GM12891 (cell line): Measurements from ENCODE around the gene ZNF512.

Source experiments
- DNase-seq: peaks from one replicate; pipeline ENCODE4 v3.0.0; 2011; ENCODE audit warnings: low spot score; ENCODE audit not compliant: insufficient read length
- FAIRE-seq: peaks from 2 replicates; lab custom pipeline; 2011; peaks lifted over from hg19 to GRCh38; lab: Jason Lieb, UNC
- PAX5 ChIP-seq: IDR thresholded peaks from 2 replicates; pipeline ENCODE4 v1.6.1; 2011; ENCODE audit warnings: low read length, moderate library complexity, mild to moderate bottlenecking; ENCODE audit not compliant: insufficient read depth, severe bottlenecking
- POLR2A ChIP-seq: IDR thresholded peaks from 2 replicates; pipeline ENCODE4 v1.6.1; 2011; ENCODE audit warnings: low read depth, low read length, control low read depth
- POLR2AphosphoS5 ChIP-seq: IDR thresholded peaks from 2 replicates; pipeline ENCODE4 v1.6.1; 2011; ENCODE audit warnings: low read depth, low read length, control low read depth
- POU2F2 ChIP-seq: IDR thresholded peaks from 2 replicates; pipeline ENCODE4 v1.6.1; 2011; ENCODE audit warnings: low read depth, mild to moderate bottlenecking, control low read depth, low read length, moderate library complexity
- SPI1 ChIP-seq: IDR thresholded peaks from 2 replicates; pipeline ENCODE4 v1.6.1; 2011; ENCODE audit warnings: low read depth, low read length, control low read depth
- TAF1 ChIP-seq: IDR thresholded peaks from 2 replicates; pipeline ENCODE4 v1.6.1; 2011; ENCODE audit warnings: low read depth, low read length, control low read depth

ZNF512 gene

DNA sequence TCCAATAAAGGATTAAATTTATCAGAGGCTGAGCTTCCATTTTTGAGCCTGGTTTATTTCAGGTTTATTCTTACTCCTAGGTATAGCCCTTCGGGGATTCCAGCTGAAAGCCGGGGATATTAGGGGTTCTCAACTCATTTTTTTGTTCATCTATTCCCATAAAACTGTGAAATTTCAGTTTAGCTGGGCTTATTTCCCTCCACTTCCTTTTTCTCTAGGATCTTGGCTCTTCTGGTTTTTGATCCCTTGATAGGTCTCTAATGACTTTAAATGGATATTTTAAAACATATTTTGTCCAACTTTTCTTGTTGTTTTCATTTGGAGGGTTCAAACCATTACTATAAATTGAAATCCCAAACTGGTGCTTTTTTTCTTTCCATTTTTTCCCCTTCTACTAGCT, 23.6 kb upstream of the ZNF512 start:
- no peak for DNase-seq
- TF ChIP-seq POU2F2 (no peak), SPI1 (no peak), TAF1 (no peak), POLR2AphosphoS5 (no peak), PAX5 (no peak), POLR2A (no peak)
- FAIRE-seq = no peak

DNA sequence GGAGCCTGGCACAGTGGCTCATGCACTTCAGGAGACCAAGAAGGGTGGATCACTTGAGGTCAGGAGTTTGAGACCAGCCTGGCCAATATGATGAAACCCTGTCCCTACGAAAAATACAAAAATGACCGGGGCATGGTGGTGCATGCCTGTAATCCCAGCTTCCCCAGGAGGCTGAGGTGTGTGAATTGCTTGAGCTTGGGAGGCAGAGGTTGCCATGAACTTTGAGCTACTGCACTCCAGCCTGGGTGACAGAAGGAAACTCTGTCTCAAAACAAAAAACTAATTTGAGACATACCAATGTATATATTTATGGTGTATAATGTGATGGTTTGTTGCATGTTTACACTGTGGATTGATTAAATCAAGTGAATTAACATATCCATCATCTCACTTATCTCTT, 21.8 kb upstream of the ZNF512 start:
- no peak for TF ChIP-seq POLR2A
- TF ChIP-seq PAX5 = no peak
- no peak for TF ChIP-seq SPI1
- no peak for TF ChIP-seq POU2F2
- no peak for TF ChIP-seq POLR2AphosphoS5
- no peak for TF ChIP-seq TAF1
- no peak for FAIRE-seq
- no peak for DNase-seq

DNA sequence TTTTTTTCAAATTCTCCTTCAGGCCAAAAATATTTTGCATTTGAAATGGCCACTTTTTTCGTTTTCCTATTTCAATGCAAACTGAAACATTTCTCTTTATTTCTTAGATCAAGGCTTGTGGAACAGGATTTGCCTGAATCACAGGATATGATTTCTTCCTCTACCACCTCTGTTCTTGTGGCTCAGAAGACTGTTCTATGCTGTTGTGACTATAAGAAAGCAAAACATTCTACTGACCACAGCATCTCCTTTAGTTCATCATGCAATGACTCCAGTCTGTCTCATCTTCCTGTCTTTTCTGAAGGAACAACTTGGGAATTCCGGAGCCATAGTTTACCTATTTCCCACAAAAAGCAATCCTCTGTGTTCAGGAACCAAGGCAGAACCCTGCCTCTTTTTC, 16.2 kb upstream of the ZNF512 start:
- FAIRE-seq = no peak
- no peak for DNase-seq
- TF ChIP-seq TAF1 (no peak), POLR2A (no peak), POLR2AphosphoS5 (no peak), SPI1 (no peak)

DNA sequence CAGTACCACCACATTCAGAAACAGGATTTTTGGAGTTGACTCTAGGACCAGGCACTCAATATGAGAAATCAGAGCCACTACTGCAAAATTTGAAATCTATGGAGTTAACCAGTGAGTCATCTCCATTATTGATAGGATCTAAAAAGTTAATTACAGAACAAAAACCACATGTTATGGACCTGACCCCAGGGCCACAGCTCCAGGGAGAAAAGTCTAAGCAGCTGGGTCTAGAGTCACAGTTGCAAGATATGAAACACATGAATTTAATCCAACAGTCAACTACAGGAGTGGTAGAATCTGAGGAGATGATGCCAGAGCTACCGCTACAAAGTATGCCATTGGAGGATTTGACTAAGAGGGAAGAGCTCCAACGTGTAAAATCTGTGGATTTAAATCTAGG, 13.4 kb upstream of the ZNF512 start:
- DNase-seq (no peak), FAIRE-seq (no peak)
- no peak for TF ChIP-seq SPI1
- no peak for TF ChIP-seq POLR2AphosphoS5
- no peak for TF ChIP-seq POU2F2
- no peak for TF ChIP-seq PAX5
- no peak for TF ChIP-seq TAF1
- no peak for TF ChIP-seq POLR2A

DNA sequence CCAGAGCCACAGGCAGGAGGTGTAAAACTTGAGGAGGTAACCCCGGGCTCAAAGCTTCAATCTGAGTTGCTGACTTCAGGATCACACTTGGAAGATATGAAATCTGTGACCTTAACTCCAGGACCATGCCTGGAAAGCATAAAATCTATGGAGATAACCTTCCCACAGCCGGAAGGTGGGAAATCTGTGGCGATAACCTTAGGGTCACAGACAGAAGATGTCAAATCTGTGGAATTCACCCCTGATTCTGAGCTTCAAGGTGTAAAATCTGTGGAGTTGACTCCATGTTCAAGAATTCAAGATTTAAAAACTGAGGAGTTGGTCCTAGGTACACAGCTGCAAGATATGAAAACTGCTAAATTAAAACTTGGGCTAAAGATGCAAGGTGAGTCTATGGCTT, 11.6 kb upstream of the ZNF512 start:
- FAIRE-seq (no peak), DNase-seq (no peak)
- TF ChIP-seq POLR2AphosphoS5 (no peak), POLR2A (no peak), PAX5 (no peak), SPI1 (no peak), POU2F2 (no peak)

DNA sequence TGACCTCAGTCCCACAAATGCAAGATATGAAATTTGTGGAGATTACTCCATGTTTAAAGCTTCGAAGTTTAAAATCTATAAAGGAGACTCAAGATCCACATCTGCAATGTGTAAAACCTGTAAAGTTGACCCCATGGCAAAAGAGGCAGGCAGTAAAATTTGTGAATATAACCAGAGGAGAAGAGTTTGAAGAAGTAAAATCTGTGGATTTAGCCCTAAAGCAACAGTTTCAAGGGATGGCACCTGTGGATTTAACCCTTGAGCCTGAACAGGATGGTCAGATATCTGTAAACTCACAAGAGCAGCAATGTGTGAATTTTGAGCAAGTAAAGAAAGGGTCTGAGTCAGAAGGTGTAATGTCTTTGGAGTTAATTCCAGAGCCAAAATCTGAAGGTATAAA, 11.2 kb upstream of the ZNF512 start:
- DNase-seq (no peak), FAIRE-seq (no peak)
- TF ChIP-seq POLR2A = no peak
- TF ChIP-seq TAF1 = no peak
- TF ChIP-seq PAX5 = no peak
- TF ChIP-seq SPI1 = no peak
- no peak for TF ChIP-seq POU2F2
- TF ChIP-seq POLR2AphosphoS5 = no peak

- DNase-seq = no peak
- FAIRE-seq = no peak
- TF ChIP-seq TAF1 (no peak), POLR2A (no peak), PAX5 (no peak), SPI1 (no peak)
Observed at GRCh38 chr2:27572439-27572838, 10.4 kb upstream of the ZNF512 start.

DNA sequence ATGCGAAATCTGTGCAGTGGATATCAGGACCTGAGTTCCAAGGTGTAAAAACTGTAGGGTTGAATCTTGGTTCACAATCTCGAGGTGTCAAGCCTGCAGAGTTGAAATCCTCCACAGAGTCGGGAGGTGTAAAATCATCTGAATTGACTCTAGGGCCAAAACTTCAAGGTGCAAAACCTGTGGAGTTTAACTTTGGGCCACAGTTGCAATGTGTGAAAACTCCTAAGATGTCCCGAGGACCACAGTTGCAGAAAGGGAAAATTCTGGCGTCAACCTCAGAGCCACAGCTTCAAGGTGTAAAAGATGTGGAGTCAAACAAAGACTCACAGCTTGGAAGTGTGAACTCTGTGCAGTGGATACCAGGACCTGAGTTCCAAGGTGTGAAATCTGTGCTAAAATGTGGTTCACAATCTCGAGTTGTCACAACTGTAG, 9.8 kb upstream of the ZNF512 start:
- TF ChIP-seq PAX5 (no peak), POU2F2 (no peak), SPI1 (no peak), POLR2A (no peak), TAF1 (no peak), POLR2AphosphoS5 (no peak)
- FAIRE-seq (no peak), DNase-seq (no peak)

DNA sequence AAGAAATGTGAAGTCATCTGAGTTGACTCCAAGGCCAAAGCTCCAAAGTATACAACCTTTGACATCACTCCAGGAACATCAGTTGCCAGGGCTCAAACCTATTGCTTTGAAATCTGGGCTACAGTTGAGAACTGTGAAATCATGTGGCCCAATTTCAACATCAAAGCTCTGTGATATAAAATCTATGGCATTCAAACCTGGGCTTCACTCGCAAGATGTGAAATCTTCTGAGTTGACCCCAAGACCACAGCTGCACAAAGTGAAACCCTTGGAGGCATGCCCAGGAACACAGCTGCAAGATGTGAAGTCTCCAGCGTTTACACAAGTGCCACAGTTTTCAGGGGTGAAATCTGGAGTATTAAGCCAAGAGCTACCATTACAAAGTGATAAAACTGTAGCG, 9.4 kb upstream of the ZNF512 start:
- FAIRE-seq = no peak
- no peak for DNase-seq
- TF ChIP-seq SPI1 (no peak), POLR2A (no peak), PAX5 (no peak), POLR2AphosphoS5 (no peak), POU2F2 (no peak), TAF1 (no peak)

DNA sequence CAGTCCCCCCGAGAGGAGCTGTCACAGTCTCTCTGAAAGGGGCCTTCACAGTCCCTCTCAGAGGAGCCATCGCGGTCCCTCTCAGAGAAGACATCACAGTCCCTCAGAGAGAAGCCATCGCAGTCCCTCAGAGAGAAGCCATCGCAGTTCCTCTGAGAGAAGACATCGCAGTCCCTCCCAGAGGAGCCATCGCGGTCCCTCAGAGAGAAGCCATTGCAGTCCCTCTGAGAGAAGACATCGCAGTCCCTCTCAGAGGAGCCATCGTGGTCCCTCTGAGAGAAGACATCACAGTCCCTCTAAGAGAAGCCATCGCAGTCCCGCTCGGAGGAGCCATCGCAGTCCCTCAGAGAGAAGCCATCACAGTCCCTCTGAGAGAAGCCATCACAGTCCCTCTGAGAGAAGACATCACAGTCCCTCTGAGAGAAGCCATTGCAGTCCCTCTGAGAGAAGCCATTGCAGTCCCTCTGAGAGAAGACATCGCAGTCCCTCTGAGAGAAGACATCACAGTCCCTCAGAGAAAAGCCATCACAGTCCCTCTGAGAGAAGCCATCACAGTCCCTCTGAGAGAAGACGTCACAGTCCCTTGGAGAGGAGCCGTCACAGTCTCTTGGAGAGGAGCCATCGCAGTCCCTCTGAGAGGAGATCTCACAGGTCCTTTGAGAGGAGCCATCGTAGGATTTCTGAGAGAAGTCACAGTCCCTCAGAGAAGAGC, 1.3 kb upstream of the ZNF512 start:
- TF ChIP-seq POLR2AphosphoS5 = no peak
- TF ChIP-seq PAX5 = no peak
- TF ChIP-seq POLR2A = no peak
- TF ChIP-seq SPI1 = no peak
- no peak for TF ChIP-seq TAF1
- no peak for TF ChIP-seq POU2F2
- DNase-seq (no peak), FAIRE-seq (no peak)
